Panc1 (cell line): ENCODE results near the gene DDX10. TPM values are rescaled to one million over a fixed set of nuclear protein-coding genes. Genes with fewer than 3 reads are reported as not detected.

ENCODE experiments used
- ATAC-seq: fragments of 200-7000 bp; cut with Tn5 transposase; 2 replicates; pipeline ENCODE4 v1.9.1; 2020; ENCODE audit warnings: mild to moderate bottlenecking, moderate library complexity
- BruUV-seq: library from RNA; stranded (reverse); fragments of 400-500 nt; replicated peaks from 2 replicates; lab custom pipeline; 2021; lab: Mats Ljungman, UMichigan
- CTCF ChIA-PET: fragments of 300-600 bp; sonication (Branson Sonifier 250); formaldehyde crosslinking; loops from one replicate; lab custom pipeline; 2022; ENCODE audit warnings: antibody characterized with exemption; lab: Charles Lee
- POLR2A ChIA-PET: fragments of 300-600 bp; sonication (Branson Sonifier 250); formaldehyde crosslinking; loops from one replicate; lab custom pipeline; 2022; ENCODE audit warnings: antibody characterized with exemption; lab: Charles Lee
- DNase-seq: peaks from one replicate; pipeline ENCODE4 v3.0.0-alpha.2; 2010; ENCODE audit warnings: low read depth, low spot score
- H3K27ac ChIP-seq: 2 replicates; pipeline ENCODE4 v1.5.1; 2011; ENCODE audit warnings: mild to moderate bottlenecking, low read length, inconsistent platforms
- H3K27me3 ChIP-seq: fragments of 200-500 bp; sonication (Bioruptor generic); 2 replicates; pipeline ENCODE4 v1.6.0; 2014; ENCODE audit warnings: low read length, inconsistent platforms; ENCODE audit not compliant: control insufficient read depth, insufficient read depth
- H3K36me3 ChIP-seq: fragments of 200-500 bp; sonication (Bioruptor generic); 2 replicates; pipeline ENCODE4 v1.5.1; 2014; ENCODE audit warnings: inconsistent platforms, mild to moderate bottlenecking, low read length, moderate library complexity; ENCODE audit not compliant: control insufficient read depth, insufficient read depth
- H3K4me1 ChIP-seq: 2 replicates; pipeline ENCODE4 v1.5.1; 2011; ENCODE audit warnings: inconsistent platforms, mild to moderate bottlenecking, low read length, moderate library complexity; ENCODE audit not compliant: control insufficient read depth, insufficient read depth
- H3K4me3 ChIP-seq, 2 experiments: 2 replicates each; pipeline ENCODE4 v1.5.1; 2011 to 2012; ENCODE audit warnings: low read depth in 2 of 2, low read length in 2 of 2, mild to moderate bottlenecking in 2 of 2, inconsistent platforms in 1 of 2, moderate library complexity in 1 of 2
- H3K9me3 ChIP-seq: fragments of 200-500 bp; sonication (Bioruptor generic); 2 replicates; pipeline ENCODE4 v1.5.1; 2014; ENCODE audit warnings: low read depth, mild to moderate bottlenecking, inconsistent platforms, low read length, moderate library complexity; ENCODE audit not compliant: control insufficient read depth, insufficient read depth
- POLR2AphosphoS5 ChIP-seq: IDR thresholded peaks from 2 replicates; pipeline ENCODE4 v1.6.1; 2012; ENCODE audit warnings: mild to moderate bottlenecking, low read depth, low read length, moderate library complexity
- SIN3A ChIP-seq: IDR thresholded peaks from 2 replicates; pipeline ENCODE4 v1.6.1; 2012; ENCODE audit warnings: low read depth, mild to moderate bottlenecking, low read length, moderate library complexity, borderline replicate concordance; ENCODE audit not compliant: insufficient read depth
- TCF7L2 ChIP-seq: IDR thresholded peaks from 2 replicates; pipeline ENCODE4 v1.6.1; 2011; ENCODE audit warnings: mild to moderate bottlenecking, low read depth, low read length, inconsistent platforms
- in situ Hi-C: cut with HindIII; loops from 2 replicates; pipeline ENCODE4 v1.10.0; 2016; ENCODE audit warnings: low sequenced_read_pairs, low pct_unique_long_range_greater_than_20kb
- intact Hi-C: fragments of 100-400 bp; cut with micrococcal nuclease; formaldehyde crosslinking; loops from one replicate; pipeline ENCODE4 v1.10.0; 2022; ENCODE audit not compliant: unreplicated experiment
- total RNA-seq: library from RNA; stranded (reverse); gene quantifications from one replicate; pipeline ENCODE4 v1.2.1, GENCODE V29; 2021; ENCODE audit not compliant: unreplicated experiment
- TF ChIP-seq, protein P1 (sequence below): fragments of 450-650 bp; IDR thresholded peaks from 2 replicates; pipeline ENCODE4 v1.5.1; 2017; ENCODE audit warnings: mild to moderate bottlenecking
- TF ChIP-seq, protein P2 (sequence below), 2 experiments: IDR thresholded peaks; 2 replicates each; pipeline ENCODE4 v1.6.1; 2011 to 2012; ENCODE audit warnings: low read depth in 2 of 2, control low read depth in 1 of 2, low read length in 1 of 2, mild to moderate bottlenecking in 1 of 2, moderate library complexity in 1 of 2; ENCODE audit not compliant: insufficient read depth in 1 of 2

The DDX10 gene
- total RNA-seq, 1 experiment from 2014 or later: 48.8 TPM

DNA sequence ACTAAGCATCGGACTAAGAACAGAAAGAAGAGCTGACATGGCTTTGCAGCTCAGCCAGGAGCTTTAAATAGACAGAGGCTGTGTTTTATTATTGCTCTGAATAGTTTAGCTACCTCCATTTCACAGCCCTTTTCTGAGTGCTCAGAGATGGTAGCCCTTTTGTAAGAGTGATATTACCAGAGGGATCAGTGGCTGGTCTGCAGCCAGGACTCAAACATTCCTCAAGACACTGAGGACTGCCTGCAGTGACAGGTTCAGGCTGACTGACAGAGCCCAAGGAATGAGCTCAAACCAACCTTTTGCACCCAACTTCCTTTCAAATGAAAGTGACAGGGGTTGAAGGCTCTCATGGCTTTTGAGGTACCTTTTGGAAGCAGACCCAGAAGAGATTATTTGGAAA lies 189.0 kb downstream of the DDX10 start:
- no TSS peak for BruUV-seq
- in situ Hi-C loops: no loop called here
- H3K9me3 ChIP-seq: no peaks in the 10 kb centered on the region
- ChIA-PET CTCF (interaction anchor here (0.6 kb wide), 1 partner anchor 369 kb away, joined by 5 read pairs; no protein-coding TSS in a partner anchor), POLR2A (no interaction called here)
- intact Hi-C loops: no loop called here
- no peak for DNase-seq
- TF ChIP-seq, protein P1, sequence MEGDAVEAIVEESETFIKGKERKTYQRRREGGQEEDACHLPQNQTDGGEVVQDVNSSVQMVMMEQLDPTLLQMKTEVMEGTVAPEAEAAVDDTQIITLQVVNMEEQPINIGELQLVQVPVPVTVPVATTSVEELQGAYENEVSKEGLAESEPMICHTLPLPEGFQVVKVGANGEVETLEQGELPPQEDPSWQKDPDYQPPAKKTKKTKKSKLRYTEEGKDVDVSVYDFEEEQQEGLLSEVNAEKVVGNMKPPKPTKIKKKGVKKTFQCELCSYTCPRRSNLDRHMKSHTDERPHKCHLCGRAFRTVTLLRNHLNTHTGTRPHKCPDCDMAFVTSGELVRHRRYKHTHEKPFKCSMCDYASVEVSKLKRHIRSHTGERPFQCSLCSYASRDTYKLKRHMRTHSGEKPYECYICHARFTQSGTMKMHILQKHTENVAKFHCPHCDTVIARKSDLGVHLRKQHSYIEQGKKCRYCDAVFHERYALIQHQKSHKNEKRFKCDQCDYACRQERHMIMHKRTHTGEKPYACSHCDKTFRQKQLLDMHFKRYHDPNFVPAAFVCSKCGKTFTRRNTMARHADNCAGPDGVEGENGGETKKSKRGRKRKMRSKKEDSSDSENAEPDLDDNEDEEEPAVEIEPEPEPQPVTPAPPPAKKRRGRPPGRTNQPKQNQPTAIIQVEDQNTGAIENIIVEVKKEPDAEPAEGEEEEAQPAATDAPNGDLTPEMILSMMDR: no peak
- TF ChIP-seq SIN3A (no peak), POLR2AphosphoS5 (no peak), TCF7L2 (no peak)
- TF ChIP-seq, protein P2, sequence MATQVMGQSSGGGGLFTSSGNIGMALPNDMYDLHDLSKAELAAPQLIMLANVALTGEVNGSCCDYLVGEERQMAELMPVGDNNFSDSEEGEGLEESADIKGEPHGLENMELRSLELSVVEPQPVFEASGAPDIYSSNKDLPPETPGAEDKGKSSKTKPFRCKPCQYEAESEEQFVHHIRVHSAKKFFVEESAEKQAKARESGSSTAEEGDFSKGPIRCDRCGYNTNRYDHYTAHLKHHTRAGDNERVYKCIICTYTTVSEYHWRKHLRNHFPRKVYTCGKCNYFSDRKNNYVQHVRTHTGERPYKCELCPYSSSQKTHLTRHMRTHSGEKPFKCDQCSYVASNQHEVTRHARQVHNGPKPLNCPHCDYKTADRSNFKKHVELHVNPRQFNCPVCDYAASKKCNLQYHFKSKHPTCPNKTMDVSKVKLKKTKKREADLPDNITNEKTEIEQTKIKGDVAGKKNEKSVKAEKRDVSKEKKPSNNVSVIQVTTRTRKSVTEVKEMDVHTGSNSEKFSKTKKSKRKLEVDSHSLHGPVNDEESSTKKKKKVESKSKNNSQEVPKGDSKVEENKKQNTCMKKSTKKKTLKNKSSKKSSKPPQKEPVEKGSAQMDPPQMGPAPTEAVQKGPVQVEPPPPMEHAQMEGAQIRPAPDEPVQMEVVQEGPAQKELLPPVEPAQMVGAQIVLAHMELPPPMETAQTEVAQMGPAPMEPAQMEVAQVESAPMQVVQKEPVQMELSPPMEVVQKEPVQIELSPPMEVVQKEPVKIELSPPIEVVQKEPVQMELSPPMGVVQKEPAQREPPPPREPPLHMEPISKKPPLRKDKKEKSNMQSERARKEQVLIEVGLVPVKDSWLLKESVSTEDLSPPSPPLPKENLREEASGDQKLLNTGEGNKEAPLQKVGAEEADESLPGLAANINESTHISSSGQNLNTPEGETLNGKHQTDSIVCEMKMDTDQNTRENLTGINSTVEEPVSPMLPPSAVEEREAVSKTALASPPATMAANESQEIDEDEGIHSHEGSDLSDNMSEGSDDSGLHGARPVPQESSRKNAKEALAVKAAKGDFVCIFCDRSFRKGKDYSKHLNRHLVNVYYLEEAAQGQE (IDR thresholded peaks at IDR 0.05; ENCODE audit: insufficient read depth in 1 of 2, low read depth in 2 of 2, low read length in 1 of 2): no peak
- H3K4me3 ChIP-seq: no peak overlapping the region
- no peaks in the 10 kb centered on the region for H3K27me3 ChIP-seq
- H3K27ac ChIP-seq: no peak overlapping the region
- H3K36me3 ChIP-seq: no peaks in the 10 kb centered on the region
- H3K4me1 ChIP-seq: no peaks in the 10 kb centered on the region
- no peak for ATAC-seq

DNA sequence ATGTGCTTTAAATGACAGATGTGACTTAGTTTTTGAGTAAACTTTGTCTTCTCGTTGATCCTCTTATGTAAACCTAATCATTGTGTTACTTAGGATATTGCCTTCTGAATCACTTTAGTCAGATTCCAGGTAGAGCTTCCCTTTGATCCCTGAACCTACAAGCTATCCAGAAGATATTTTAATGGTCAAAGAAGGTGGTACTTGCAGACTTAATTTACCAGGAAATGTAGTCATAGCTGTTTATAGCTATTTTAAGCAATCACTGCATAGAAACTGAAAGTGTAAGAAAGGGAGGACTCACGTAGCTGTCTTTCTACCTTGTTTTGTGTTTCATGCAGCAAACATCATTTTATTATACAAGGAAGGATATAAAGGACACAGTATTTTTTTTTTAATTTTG lies 189.5 kb downstream of the DDX10 start:
- H3K9me3 ChIP-seq: no peaks in the 10 kb centered on the region
- H3K36me3 ChIP-seq: no peaks in the 10 kb centered on the region
- TF ChIP-seq SIN3A (no peak), POLR2AphosphoS5 (no peak), TCF7L2 (no peak)
- TF ChIP-seq, protein P1: no peak
- TF ChIP-seq, protein P2 (IDR thresholded peaks at IDR 0.05; ENCODE audit: insufficient read depth in 1 of 2, low read depth in 2 of 2, low read length in 1 of 2): no peak
- no peaks in the 10 kb centered on the region for H3K4me1 ChIP-seq
- no peak for DNase-seq
- ChIA-PET CTCF (interaction anchor here (0.6 kb wide), 1 partner anchor 369 kb away, joined by 5 read pairs; no protein-coding TSS in a partner anchor), POLR2A (no interaction called here)
- no TSS peak for BruUV-seq
- H3K27ac ChIP-seq: no peak overlapping the region
- no peak for ATAC-seq
- intact Hi-C loops: no loop called here
- H3K4me3 ChIP-seq: no peak overlapping the region
- no peaks in the 10 kb centered on the region for H3K27me3 ChIP-seq
- in situ Hi-C loops: no loop called here
